GM18870 (cell line): ENCODE results near the gene NMRAL1.

Experiments used
- ATAC-seq: cut with Tn5 transposase; IDR thresholded peaks from one replicate; pipeline ENCODE4 v1.9.1; 2021; ENCODE audit warnings: moderate library complexity; ENCODE audit not compliant: unreplicated experiment

NMRAL1 gene

GRCh38 chr16:4505356-4506147 lies 31.1 kb upstream of the NMRAL1 start:
- ATAC-seq = no peak

GRCh38 chr16:4501071-4501478 lies 26.6 kb upstream of the NMRAL1 start:
- ATAC-seq = no peak

GRCh38 chr16:4500272-4500671 lies 25.8 kb upstream of the NMRAL1 start:
- no peak for ATAC-seq

GRCh38 chr16:4499196-4499555 lies 24.8 kb upstream of the NMRAL1 start:
- no peak for ATAC-seq

GRCh38 chr16:4498546-4499195 lies 24.2 kb upstream of the NMRAL1 start:
- ATAC-seq = no peak

- ATAC-seq = no peak
Measured at GRCh38 chr16:4496305-4496704, 21.9 kb upstream of the NMRAL1 start.

GRCh38 chr16:4495766-4496165 lies 21.3 kb upstream of the NMRAL1 start:
- ATAC-seq = no peak

- ATAC-seq = no peak
Measured at GRCh38 chr16:4494746-4495490, 20.5 kb upstream of the NMRAL1 start.

- ATAC-seq = no peak
Measured at GRCh38 chr16:4491898-4492297, 17.5 kb upstream of the NMRAL1 start.

GRCh38 chr16:4489030-4489429 lies 14.6 kb upstream of the NMRAL1 start:
- no peak for ATAC-seq

GRCh38 chr16:4488499-4488967 lies 14.1 kb upstream of the NMRAL1 start:
- no peak for ATAC-seq

- ATAC-seq = no peak
Measured at GRCh38 chr16:4487955-4488498, 13.6 kb upstream of the NMRAL1 start.

- ATAC-seq = no peak
Measured at GRCh38 chr16:4486126-4486893, 11.9 kb upstream of the NMRAL1 start.

GRCh38 chr16:4481963-4482362 lies 7.5 kb upstream of the NMRAL1 start:
- ATAC-seq = no peak

GRCh38 chr16:4481526-4481925 lies 7.1 kb upstream of the NMRAL1 start:
- no peak for ATAC-seq

GRCh38 chr16:4477966-4478365 lies 3.5 kb upstream of the NMRAL1 start:
- no peak for ATAC-seq

- peak; percentile 66 for ATAC-seq
Measured at GRCh38 chr16:4475880-4476788, 1.7 kb upstream of the NMRAL1 start, which contains the start of gene HMOX2. Gene HMOX2, plus strand, starts transcription at chr16:4476398. Its CDS starts 29,127 bp downstream, at chr16:4505525.

- no peak for ATAC-seq
Measured at GRCh38 chr16:4472880-4473279, 1.5 kb downstream of the NMRAL1 start.

GRCh38 chr16:4471869-4472268 lies 2.6 kb downstream of the NMRAL1 start:
- ATAC-seq = no peak

GRCh38 chr16:4468972-4469371 lies 5.5 kb downstream of the NMRAL1 start:
- no peak for ATAC-seq
